OCI-LY7 (cell line): ENCODE measurements around the gene ACADL. TPM values are rescaled to one million over a fixed set of nuclear protein-coding genes. Genes with fewer than 3 reads are reported as not detected.

Experiments
- BruUV-seq: library from RNA; stranded (reverse); fragments of 400-500 nt; replicated peaks from 2 replicates; lab custom pipeline; 2021; lab: Mats Ljungman, UMichigan
- CTCF ChIA-PET: fragments of 300-600 bp; sonication (Branson Sonifier 250); formaldehyde crosslinking; loops from one replicate; lab custom pipeline; 2022; ENCODE audit warnings: antibody characterized with exemption; ENCODE audit not compliant: unreplicated experiment; lab: Charles Lee
- POLR2A ChIA-PET: fragments of 300-600 bp; sonication (Branson Sonifier 250); formaldehyde crosslinking; loops from one replicate; lab custom pipeline; 2022; ENCODE audit warnings: antibody characterized with exemption; lab: Charles Lee
- DNase-seq: peaks from one replicate; pipeline ENCODE4 v3.0.0-alpha.2; 2015; ENCODE audit warnings: low spot score
- H2AFZ ChIP-seq: fragments of 200-600 bp; sonication (generic), shearing (Covaris generic); 2 replicates; pipeline ENCODE4 v1.6.1; 2014; ENCODE audit warnings: mild to moderate bottlenecking, antibody characterized with exemption, low read length, moderate library complexity
- H3K27ac ChIP-seq: fragments of 200-600 bp; sonication (generic); 2 replicates; pipeline ENCODE4 v1.5.1; 2014; ENCODE audit warnings: mixed run types, low read depth, mild to moderate bottlenecking, moderate library complexity, low read length, inconsistent platforms; ENCODE audit not compliant: poor library complexity, severe bottlenecking
- H3K36me3 ChIP-seq: fragments of 200-600 bp; sonication (generic); 2 replicates; pipeline ENCODE4 v1.6.1; 2014; ENCODE audit warnings: mild to moderate bottlenecking, antibody characterized with exemption, low read length, moderate library complexity, mixed read lengths; ENCODE audit not compliant: insufficient read depth
- H3K4me1 ChIP-seq: fragments of 200-600 bp; sonication (generic); 2 replicates; pipeline ENCODE4 v1.5.1; 2014; ENCODE audit warnings: mild to moderate bottlenecking, low read length; ENCODE audit not compliant: insufficient read depth, poor library complexity, severe bottlenecking
- H3K4me2 ChIP-seq: fragments of 200-600 bp; sonication (generic); 2 replicates; pipeline ENCODE4 v1.6.1; 2014; ENCODE audit warnings: mild to moderate bottlenecking, low read length
- H3K4me3 ChIP-seq: fragments of 200-600 bp; sonication (generic); 2 replicates; pipeline ENCODE4 v1.5.1; 2014; ENCODE audit warnings: mild to moderate bottlenecking, low read depth, low read length; ENCODE audit not compliant: poor library complexity, severe bottlenecking
- H3K79me2 ChIP-seq: fragments of 200-600 bp; sonication (generic); 2 replicates; pipeline ENCODE4 v1.6.1; 2016; ENCODE audit warnings: low read depth, mild to moderate bottlenecking, low read length, moderate library complexity, mixed read lengths; ENCODE audit not compliant: insufficient read depth
- H3K9me2 ChIP-seq: fragments of 200-600 bp; sonication (generic); 2 replicates; pipeline ENCODE4 v1.6.1; 2016; ENCODE audit warnings: mild to moderate bottlenecking, low read length, mixed read lengths; ENCODE audit not compliant: insufficient read depth
- H3K9me3 ChIP-seq: fragments of 200-600 bp; sonication (generic); 2 replicates; pipeline ENCODE4 v1.6.1; 2014; ENCODE audit warnings: mild to moderate bottlenecking, mixed run types, low read length, mixed read lengths
- H4K20me1 ChIP-seq: fragments of 200-600 bp; sonication (generic); 2 replicates; pipeline ENCODE4 v1.6.1; 2014; ENCODE audit warnings: mild to moderate bottlenecking, antibody characterized with exemption, low read length, moderate library complexity, mixed read lengths; ENCODE audit not compliant: insufficient read depth
- EZH2phosphoT487 ChIP-seq: fragments of 200-600 bp; sonication (generic); IDR thresholded peaks from 2 replicates; pipeline ENCODE4 v1.6.1; 2018; ENCODE audit warnings: low read depth, borderline replicate concordance, mild to moderate bottlenecking, mixed run types, antibody characterized with exemption, low read length, moderate library complexity, mixed read lengths
- intact Hi-C: fragments of 100-400 bp; cut with micrococcal nuclease; formaldehyde crosslinking; loops from one replicate; pipeline ENCODE4 v1.10.0; 2022; ENCODE audit not compliant: unreplicated experiment
- total RNA-seq, 2 experiments: library from RNA; depleted of rRNA in 1 of 2; stranded (reverse); fragments of >200 nt in 1 of 2; shearing (Covaris generic) in 1 of 2; gene quantifications; 2 replicates each; pipeline ENCODE4 v1.2.3, GENCODE V29; 2014 to 2022
- TF ChIP-seq, protein P1 (sequence below): fragments of 200-600 bp; sonication (generic); conservative IDR thresholded peaks from 2 replicates; pipeline ENCODE4 v1.5.1; 2014; ENCODE audit warnings: mild to moderate bottlenecking, antibody characterized with exemption, low read length, moderate library complexity, mixed read lengths

ACADL gene
- total RNA-seq, 2 experiments from 2014 or later = not detected

DNA sequence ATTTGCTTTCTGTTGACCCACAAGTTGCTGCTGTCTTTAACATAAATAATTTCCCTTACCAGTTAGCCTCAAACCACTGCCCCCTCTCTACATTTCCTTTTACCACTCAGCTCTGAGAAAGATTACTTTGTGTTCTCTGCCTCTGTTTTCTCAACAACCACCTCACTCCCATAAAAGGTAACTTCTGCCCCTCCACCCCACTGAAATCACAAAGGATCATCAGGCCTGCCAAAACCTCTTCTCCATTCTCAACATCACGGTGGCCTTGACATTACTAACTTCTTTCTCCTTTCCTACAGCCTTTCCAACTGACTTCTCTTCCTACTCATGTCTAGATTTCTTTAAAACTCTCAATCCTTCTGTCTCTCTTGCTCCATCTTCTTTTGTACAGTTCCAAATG lies 10.1 kb downstream of the ACADL start:
- Histone ChIP-seq H3K9me2 (no peaks in the 10 kb centered on the region), H4K20me1 (no peaks in the 10 kb centered on the region), H3K9me3 (no peaks in the 10 kb centered on the region), H2AFZ (no peak overlapping the region), H3K4me3 (no peak overlapping the region), H3K4me2 (no peak overlapping the region), H3K79me2 (no peaks in the 10 kb centered on the region), H3K36me3 (no peaks in the 10 kb centered on the region), H3K4me1 (no peaks in the 10 kb centered on the region), H3K27ac (no peak overlapping the region)
- no TSS peak for BruUV-seq
- CTCF ChIA-PET = no interaction called here
- intact Hi-C loops = no loop called here
- TF ChIP-seq, protein P1, sequence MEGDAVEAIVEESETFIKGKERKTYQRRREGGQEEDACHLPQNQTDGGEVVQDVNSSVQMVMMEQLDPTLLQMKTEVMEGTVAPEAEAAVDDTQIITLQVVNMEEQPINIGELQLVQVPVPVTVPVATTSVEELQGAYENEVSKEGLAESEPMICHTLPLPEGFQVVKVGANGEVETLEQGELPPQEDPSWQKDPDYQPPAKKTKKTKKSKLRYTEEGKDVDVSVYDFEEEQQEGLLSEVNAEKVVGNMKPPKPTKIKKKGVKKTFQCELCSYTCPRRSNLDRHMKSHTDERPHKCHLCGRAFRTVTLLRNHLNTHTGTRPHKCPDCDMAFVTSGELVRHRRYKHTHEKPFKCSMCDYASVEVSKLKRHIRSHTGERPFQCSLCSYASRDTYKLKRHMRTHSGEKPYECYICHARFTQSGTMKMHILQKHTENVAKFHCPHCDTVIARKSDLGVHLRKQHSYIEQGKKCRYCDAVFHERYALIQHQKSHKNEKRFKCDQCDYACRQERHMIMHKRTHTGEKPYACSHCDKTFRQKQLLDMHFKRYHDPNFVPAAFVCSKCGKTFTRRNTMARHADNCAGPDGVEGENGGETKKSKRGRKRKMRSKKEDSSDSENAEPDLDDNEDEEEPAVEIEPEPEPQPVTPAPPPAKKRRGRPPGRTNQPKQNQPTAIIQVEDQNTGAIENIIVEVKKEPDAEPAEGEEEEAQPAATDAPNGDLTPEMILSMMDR = no peak
- TF ChIP-seq EZH2phosphoT487 = no peak
- no peak for DNase-seq
- POLR2A ChIA-PET = interaction anchor here (0.6 kb wide), 1 partner anchor 468 kb away, joined by 3 read pairs; no protein-coding TSS in a partner anchor

- Histone ChIP-seq H3K9me2 (no peaks in the 10 kb centered on the region), H3K79me2 (no peaks in the 10 kb centered on the region), H3K4me2 (no peak overlapping the region), H3K36me3 (no peaks in the 10 kb centered on the region), H3K4me1 (no peaks in the 10 kb centered on the region), H3K27ac (no peak overlapping the region), H4K20me1 (no peaks in the 10 kb centered on the region), H3K9me3 (no peaks in the 10 kb centered on the region), H2AFZ (no peak overlapping the region), H3K4me3 (no peak overlapping the region)
- intact Hi-C loops = no loop called here
- DNase-seq = no peak
- TF ChIP-seq, protein P1 = no peak
- no peak for TF ChIP-seq EZH2phosphoT487
- ChIA-PET CTCF (no interaction called here), POLR2A (no interaction called here)
- no TSS peak for BruUV-seq
These were observed 15.1 kb downstream of the ACADL start for GRCh38 chr2:210210185-210210584.

DNA sequence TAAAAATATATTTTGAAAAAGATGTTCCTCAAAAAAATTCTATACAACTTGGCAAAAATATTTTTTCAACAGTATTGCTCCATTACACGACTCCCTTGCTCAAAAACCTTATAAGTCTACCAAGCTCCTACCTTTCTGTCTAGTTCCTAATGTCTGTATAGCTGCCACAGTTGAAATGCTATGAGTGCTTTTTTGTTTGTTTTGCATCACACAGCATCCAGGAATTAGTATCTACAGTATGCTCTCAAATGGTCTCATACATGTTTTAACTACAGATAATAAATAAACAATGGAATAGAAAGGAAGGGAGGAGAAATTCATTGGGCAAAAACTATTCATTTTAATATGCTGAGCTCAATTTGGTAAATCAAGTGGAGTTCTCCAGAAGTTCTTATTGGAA lies 17.3 kb downstream of the ACADL start:
- DNase-seq = no peak
- Histone ChIP-seq H3K4me3 (no peak overlapping the region), H2AFZ (no peak overlapping the region), H3K9me3 (no peaks in the 10 kb centered on the region), H3K9me2 (no peaks in the 10 kb centered on the region), H3K4me1 (no peaks in the 10 kb centered on the region), H3K36me3 (no peaks in the 10 kb centered on the region), H4K20me1 (no peaks in the 10 kb centered on the region), H3K4me2 (no peak overlapping the region), H3K79me2 (no peaks in the 10 kb centered on the region), H3K27ac (no peak overlapping the region)
- ChIA-PET POLR2A (no interaction called here), CTCF (interaction anchor here (1.2 kb wide), 1 partner anchor 9 kb away, joined by 4 read pairs; no protein-coding TSS in a partner anchor)
- no TSS peak for BruUV-seq
- intact Hi-C loops = no loop called here
- TF ChIP-seq, protein P1 = no peak
- TF ChIP-seq EZH2phosphoT487 = no peak
